Measurements from ENCODE around the gene CSF2.

GRCh38 chr5:132054697-132055440 is 18.7 kb upstream of the CSF2 start:
- no peak for TF ChIP-seq EZH2 (IDR thresholded peaks at IDR 0.05; ENCODE audit: borderline replicate concordance, low read length)
- TF ChIP-seq CTCF (conservative IDR thresholded peaks at IDR 0.05 in 1 of 2, IDR thresholded peaks at IDR 0.05 in 1 of 2; ENCODE audit: extremely low read depth in 1 of 2, insufficient read depth in 1 of 2, low read depth in 1 of 2, low read length in 2 of 2): no peak

All from mammary epithelial cell (primary cell).